CD8-positive, alpha-beta memory T cell (primary cell): ENCODE data around the gene NSDHL. TPM values are rescaled to one million over a fixed set of nuclear protein-coding genes. Genes with fewer than 3 reads are reported as not detected.

Experiments
- CTCF ChIA-PET: fragments of 350-600 bp; sonication (Branson Sonifier 250); formaldehyde crosslinking; loops from one replicate; lab custom pipeline; 2021; ENCODE audit warnings: antibody characterized with exemption; lab: Charles Lee
- POLR2A ChIA-PET: fragments of 350-600 bp; sonication (Branson Sonifier 250); formaldehyde crosslinking; loops from one replicate; lab custom pipeline; 2021; ENCODE audit warnings: antibody characterized with exemption; lab: Charles Lee
- DNase-seq, 5 donors: peaks; one replicate each; pipeline versions ENCODE4 v3.0.0 to v3.0.0-alpha.2; 2020 to 2022; ENCODE audit warnings: mixed read lengths in 1 of 5
- H3K27ac ChIP-seq: one replicate; pipeline ENCODE4 v1.7.0; 2013; ENCODE audit warnings: low read depth, mild to moderate bottlenecking, low read length, moderate library complexity
- H3K27me3 ChIP-seq: 2 replicates; pipeline ENCODE4 v1.7.0; 2013; ENCODE audit warnings: low read length, mild to moderate bottlenecking; ENCODE audit not compliant: insufficient read depth, poor library complexity, severe bottlenecking
- H3K36me3 ChIP-seq: 2 replicates; pipeline ENCODE4 v1.7.0; 2013; ENCODE audit warnings: mild to moderate bottlenecking, low read length, moderate library complexity; ENCODE audit not compliant: insufficient read depth
- H3K4me1 ChIP-seq: 2 replicates; pipeline ENCODE4 v1.7.0; 2013; ENCODE audit warnings: mild to moderate bottlenecking, low read length, moderate library complexity; ENCODE audit not compliant: insufficient read depth
- H3K4me3 ChIP-seq: 2 replicates; pipeline ENCODE4 v1.7.0; 2013; ENCODE audit warnings: mild to moderate bottlenecking, low read length
- H3K9me3 ChIP-seq: 2 replicates; pipeline ENCODE4 v1.7.0; 2013; ENCODE audit warnings: mild to moderate bottlenecking, low read length
- H3K27ac Mint-ChIP-seq, 8 donors: one replicate each; pipeline ENCODE4 v1.8.0; 2020 to 2021; ENCODE audit warnings: mixed read lengths in 8 of 8, mild to moderate bottlenecking in 6 of 8, inconsistent platforms in 3 of 8, moderate library complexity in 3 of 8
- H3K27me3 Mint-ChIP-seq, 2 donors: one replicate each; pipeline ENCODE4 v1.8.0; 2020 to 2021; ENCODE audit warnings: mixed read lengths in 2 of 2, mild to moderate bottlenecking in 1 of 2, moderate library complexity in 1 of 2
- H3K36me3 Mint-ChIP-seq, 3 donors: one replicate each; pipeline ENCODE4 v1.8.0; 2020 to 2021; ENCODE audit warnings: mixed read lengths in 3 of 3, inconsistent platforms in 1 of 3, mild to moderate bottlenecking in 1 of 3
- H3K4me1 Mint-ChIP-seq, 3 donors: one replicate each; pipeline ENCODE4 v1.8.0; 2020 to 2021; ENCODE audit warnings: mixed read lengths in 3 of 3, inconsistent platforms in 1 of 3, mild to moderate bottlenecking in 1 of 3
- H3K4me3 Mint-ChIP-seq, 7 donors: one replicate each; pipeline ENCODE4 v1.8.0; 2020 to 2021; ENCODE audit warnings: mixed read lengths in 7 of 7, mild to moderate bottlenecking in 6 of 7, moderate library complexity in 4 of 7, inconsistent platforms in 2 of 7
- H3K9me3 Mint-ChIP-seq, 5 donors: one replicate each; pipeline ENCODE4 v1.8.0; 2020 to 2022; ENCODE audit warnings: mixed read lengths in 5 of 5, mild to moderate bottlenecking in 3 of 5, moderate library complexity in 2 of 5, inconsistent platforms in 1 of 5
- polyA plus RNA-seq: library from polyadenylated mRNA; unstranded; fragments of 300-500 nt; fragmentation: Illumina TruSeq; gene quantifications from one replicate; pipeline ENCODE4 v1.2.3, GENCODE V29; 2021
- total RNA-seq, 2 experiments: library from RNA; stranded (reverse); gene quantifications; one replicate each; pipeline ENCODE4 v1.2.3, GENCODE V29; 2021

NSDHL gene
- total and polyA plus RNA-seq, 3 experiments from 2014 or later, result 15.0 to 21.8 (median 20.3) TPM

GRCh38 chrX:152915541-152916241, 84.8 kb downstream of the NSDHL start:
- Histone ChIP-seq H3K9me3 (no peaks in the 10 kb centered on the region), H3K4me3 (no peak overlapping the region), H3K27ac (no peak overlapping the region), H3K36me3 (no peaks in the 10 kb centered on the region), H3K4me1 (no peaks in the 10 kb centered on the region), H3K27me3 (no peaks in the 10 kb centered on the region)
- POLR2A ChIA-PET, result no interaction called here
- H3K4me1 Mint-ChIP-seq, result no peaks in the 10 kb centered on the region
- no peaks in the 10 kb centered on the region for H3K36me3 Mint-ChIP-seq
- peak in 1 of 5 donors; percentile 14 for DNase-seq
- CTCF ChIA-PET, result interaction anchor here (1.1 kb wide), 1 partner anchor 10 kb away, joined by 3 read pairs; no protein-coding TSS in a partner anchor
- peaks cover 0 to 7% of the 10 kb centered on the region in 2 donors for H3K27me3 Mint-ChIP-seq
- no peaks in the 10 kb centered on the region for H3K9me3 Mint-ChIP-seq
- H3K27ac Mint-ChIP-seq, result no peak overlapping the region
- H3K4me3 Mint-ChIP-seq, result no peak overlapping the region

DNA sequence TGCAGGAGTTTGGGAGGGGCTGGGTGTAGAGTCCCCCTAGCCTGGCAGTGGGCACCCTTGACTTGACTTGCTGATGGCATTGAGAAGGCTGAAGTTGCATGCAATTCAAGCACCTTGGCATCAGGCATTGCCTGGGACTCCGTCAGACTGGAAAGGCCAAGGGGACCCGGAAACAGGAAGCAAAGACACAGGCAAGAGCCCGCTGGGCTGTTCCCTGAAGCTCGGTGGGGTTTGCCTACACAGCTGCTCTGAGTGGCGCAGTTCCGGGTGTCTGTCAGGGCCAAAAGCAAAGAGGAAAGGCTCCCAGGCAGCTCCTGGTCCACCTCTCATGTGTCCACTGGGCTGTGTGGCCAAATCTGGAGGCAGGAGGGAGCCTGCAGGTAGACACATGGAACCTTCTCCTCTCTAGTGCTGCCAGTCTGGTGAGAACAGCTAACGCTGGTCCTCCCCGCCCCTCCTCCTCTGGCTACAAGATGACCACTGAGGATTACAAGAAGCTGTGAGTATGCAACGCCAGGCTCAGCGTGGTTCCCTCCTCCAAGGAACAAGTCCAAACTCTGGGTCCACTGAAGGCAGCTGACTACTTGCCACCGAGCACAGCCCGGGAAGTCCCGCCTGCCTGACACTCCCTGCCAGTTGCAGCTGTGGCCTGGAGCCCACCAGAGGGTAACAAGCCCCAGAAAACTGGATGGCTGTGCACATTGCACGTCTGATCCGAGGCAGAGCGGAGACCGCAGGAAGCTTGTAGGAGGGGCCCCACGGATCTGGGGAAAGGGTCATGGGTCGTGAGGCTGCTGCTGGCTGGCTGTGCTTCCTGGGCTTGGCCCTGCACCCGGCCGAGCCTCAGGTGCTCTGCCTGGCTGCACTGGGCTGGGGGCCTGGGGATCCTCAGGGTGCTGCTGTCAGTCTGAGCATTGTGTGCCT, 87.1 kb downstream of the NSDHL start:
- Histone ChIP-seq H3K4me1 (no peaks in the 10 kb centered on the region), H3K36me3 (no peaks in the 10 kb centered on the region), H3K9me3 (no peaks in the 10 kb centered on the region), H3K4me3 (no peak overlapping the region), H3K27me3 (no peaks in the 10 kb centered on the region), H3K27ac (no peak overlapping the region)
- H3K27ac Mint-ChIP-seq, result peak overlapping the region in 1 of 8 donors; percentile 81
- H3K36me3 Mint-ChIP-seq, result no peaks in the 10 kb centered on the region
- H3K9me3 Mint-ChIP-seq, result no peaks in the 10 kb centered on the region
- H3K4me1 Mint-ChIP-seq, result peaks cover 0 to 4% (median 2%) of the 10 kb centered on the region in 3 donors
- H3K27me3 Mint-ChIP-seq, result peaks cover 0 to 7% of the 10 kb centered on the region in 2 donors
- POLR2A ChIA-PET, result no interaction called here
- H3K4me3 Mint-ChIP-seq, result no peak overlapping the region
- DNase-seq, result no peak
- CTCF ChIA-PET, result no interaction called here

GRCh38 chrX:152918707-152919106, 87.8 kb downstream of the NSDHL start:
- ChIA-PET POLR2A (no interaction called here), CTCF (no interaction called here)
- no peak overlapping the region for H3K4me3 ChIP-seq
- Mint-ChIP-seq H3K36me3 (no peaks in the 10 kb centered on the region), H3K4me1 (peaks cover 0 to 9% (median 2%) of the 10 kb centered on the region in 3 donors), H3K27me3 (peaks cover 0 to 7% of the 10 kb centered on the region in 2 donors), H3K4me3 (no peak overlapping the region), H3K9me3 (no peaks in the 10 kb centered on the region), H3K27ac (no peak overlapping the region)
- no peaks in the 10 kb centered on the region for H3K27me3 ChIP-seq
- H3K36me3 ChIP-seq, result no peaks in the 10 kb centered on the region
- H3K9me3 ChIP-seq, result no peaks in the 10 kb centered on the region
- no peak for DNase-seq
- H3K27ac ChIP-seq, result no peak overlapping the region
- no peaks in the 10 kb centered on the region for H3K4me1 ChIP-seq

Other genes with a start within 250 kb of the NSDHL start
- gene GABRQ, start 193.2 kb upstream of the NSDHL start, total RNA-seq, result not detected
- not detected for gene GABRQ, start 193.2 kb upstream of the NSDHL start, polyA plus RNA-seq
- not detected for gene MAGEA3, start 132.3 kb upstream of the NSDHL start, total RNA-seq
- not detected for gene MAGEA3, start 132.3 kb upstream of the NSDHL start, polyA plus RNA-seq
- gene CSAG2, start 121.8 kb upstream of the NSDHL start, total RNA-seq, result not detected
- gene CSAG2, start 121.8 kb upstream of the NSDHL start, polyA plus RNA-seq, result not detected
- gene MAGEA2B, start 116.4 kb upstream of the NSDHL start, total RNA-seq, result not detected
- not detected for gene MAGEA2B, start 116.4 kb upstream of the NSDHL start, polyA plus RNA-seq
- not detected for gene CSAG1, start 97.3 kb upstream of the NSDHL start, total RNA-seq
- gene CSAG1, start 97.3 kb upstream of the NSDHL start, polyA plus RNA-seq, result not detected
- not detected for gene MAGEA12, start 97.3 kb upstream of the NSDHL start, total RNA-seq
- gene MAGEA12, start 97.3 kb upstream of the NSDHL start, polyA plus RNA-seq, result not detected
- not detected for gene MAGEA2, start 77.2 kb upstream of the NSDHL start, total RNA-seq
- not detected for gene MAGEA2, start 77.2 kb upstream of the NSDHL start, polyA plus RNA-seq
- not detected for gene CSAG3, start 71.8 kb upstream of the NSDHL start, total RNA-seq
- gene CSAG3, start 71.8 kb upstream of the NSDHL start, polyA plus RNA-seq, result not detected
- not detected for gene MAGEA6, start 61.4 kb upstream of the NSDHL start, total RNA-seq
- gene MAGEA6, start 61.4 kb upstream of the NSDHL start, polyA plus RNA-seq, result not detected
- 10 to 100 TPM; 12.5 to 15.4 TPM for gene CETN2, start 306 bp upstream of the NSDHL start, total RNA-seq
- gene CETN2, start 306 bp upstream of the NSDHL start, polyA plus RNA-seq, result 29.0 TPM
- under 1 TPM; 0.82 to 0.96 TPM for gene ZNF185, start 67.0 kb downstream of the NSDHL start, total RNA-seq
- gene ZNF185, start 67.0 kb downstream of the NSDHL start, polyA plus RNA-seq, result 2.3 TPM
- gene PNMA5, start 163.1 kb downstream of the NSDHL start, total RNA-seq, result not detected
- gene PNMA5, start 163.1 kb downstream of the NSDHL start, polyA plus RNA-seq, result not detected
- 1 to 10 TPM; 1.1 TPM for gene PNMA3, start 225.4 kb downstream of the NSDHL start, total RNA-seq
- gene PNMA3, start 225.4 kb downstream of the NSDHL start, polyA plus RNA-seq, result 0.30 TPM
- gene PNMA6A, start 241.4 kb downstream of the NSDHL start, total RNA-seq, result 1 to 10 TPM; 1.7 to 1.8 TPM
- 0.29 TPM for gene PNMA6A, start 241.4 kb downstream of the NSDHL start, polyA plus RNA-seq